Loucy (cell line): Measurements from ENCODE around the gene KBTBD12.

ENCODE experiments used
- H2AFZ ChIP-seq: fragments of 200-600 bp; sonication (generic); 2 replicates; pipeline ENCODE4 v1.6.0; 2016; ENCODE audit warnings: antibody characterized with exemption, mild to moderate bottlenecking, low read length, moderate library complexity
- H3F3A ChIP-seq: fragments of 200-600 bp; 2 replicates; pipeline ENCODE4 v1.6.0; 2016; ENCODE audit warnings: antibody characterized with exemption, low read depth, mild to moderate bottlenecking
- H3K27me3 ChIP-seq: fragments of 200-600 bp; sonication (generic); 2 replicates; pipeline ENCODE4 v1.6.1; 2014; ENCODE audit warnings: low read length, mild to moderate bottlenecking; ENCODE audit not compliant: insufficient read depth, poor library complexity, severe bottlenecking
- H3K36me3 ChIP-seq: fragments of 200-600 bp; sonication (generic); 2 replicates; pipeline ENCODE4 v1.6.1; 2016; ENCODE audit warnings: low read length; ENCODE audit not compliant: insufficient read depth
- H3K4me1 ChIP-seq: fragments of 200-600 bp; sonication (generic); 2 replicates; pipeline ENCODE4 v1.5.1; 2014; ENCODE audit warnings: low read length, mild to moderate bottlenecking; ENCODE audit not compliant: insufficient read depth, poor library complexity, severe bottlenecking
- H3K4me2 ChIP-seq: fragments of 200-600 bp; sonication (generic); 2 replicates; pipeline ENCODE4 v1.6.0; 2014; ENCODE audit warnings: antibody characterized with exemption, low read length, low read depth, mild to moderate bottlenecking; ENCODE audit not compliant: poor library complexity, severe bottlenecking
- H3K4me3 ChIP-seq: fragments of 200-600 bp; sonication (generic); 2 replicates; pipeline ENCODE4 v1.5.1; 2014; ENCODE audit warnings: low read length, mild to moderate bottlenecking, mixed read lengths; ENCODE audit not compliant: poor library complexity, severe bottlenecking
- H3K79me2 ChIP-seq: fragments of 200-600 bp; sonication (generic); 2 replicates; pipeline ENCODE4 v1.6.1; 2014; ENCODE audit warnings: low read length; ENCODE audit not compliant: insufficient read depth
- H3K9ac ChIP-seq: fragments of 200-600 bp; sonication (generic); 2 replicates; pipeline ENCODE4 v1.6.0; 2014; ENCODE audit warnings: mild to moderate bottlenecking, low read depth, low read length, moderate library complexity; ENCODE audit not compliant: poor library complexity, severe bottlenecking
- H3K9me2 ChIP-seq: fragments of 200-600 bp; sonication (generic); replicated peaks from 2 replicates; pipeline ENCODE4 v1.6.1; 2016; ENCODE audit warnings: low read depth, low read length, mixed read lengths
- H3K9me3 ChIP-seq: fragments of 200-600 bp; sonication (generic); 2 replicates; pipeline ENCODE4 v1.6.1; 2014; ENCODE audit warnings: mild to moderate bottlenecking, antibody characterized with exemption, low read length, low read depth; ENCODE audit not compliant: insufficient read depth
- H4K20me1 ChIP-seq: fragments of 200-600 bp; sonication (generic); 2 replicates; pipeline ENCODE4 v1.6.0; 2014; ENCODE audit warnings: antibody characterized with exemption, low read length, mild to moderate bottlenecking; ENCODE audit not compliant: insufficient read depth, poor library complexity, severe bottlenecking
- EZH2phosphoT487 ChIP-seq: fragments of 200-600 bp; IDR thresholded peaks from 2 replicates; pipeline ENCODE4 v1.6.1; 2018; ENCODE audit warnings: antibody characterized with exemption, mild to moderate bottlenecking, moderate library complexity, borderline replicate concordance
- TF ChIP-seq, protein P1 (sequence below): fragments of 200-600 bp; sonication (generic); conservative IDR thresholded peaks from 2 replicates; pipeline ENCODE4 v1.5.1; 2014; ENCODE audit warnings: mild to moderate bottlenecking, antibody characterized with exemption, low read length

Gene KBTBD12

DNA sequence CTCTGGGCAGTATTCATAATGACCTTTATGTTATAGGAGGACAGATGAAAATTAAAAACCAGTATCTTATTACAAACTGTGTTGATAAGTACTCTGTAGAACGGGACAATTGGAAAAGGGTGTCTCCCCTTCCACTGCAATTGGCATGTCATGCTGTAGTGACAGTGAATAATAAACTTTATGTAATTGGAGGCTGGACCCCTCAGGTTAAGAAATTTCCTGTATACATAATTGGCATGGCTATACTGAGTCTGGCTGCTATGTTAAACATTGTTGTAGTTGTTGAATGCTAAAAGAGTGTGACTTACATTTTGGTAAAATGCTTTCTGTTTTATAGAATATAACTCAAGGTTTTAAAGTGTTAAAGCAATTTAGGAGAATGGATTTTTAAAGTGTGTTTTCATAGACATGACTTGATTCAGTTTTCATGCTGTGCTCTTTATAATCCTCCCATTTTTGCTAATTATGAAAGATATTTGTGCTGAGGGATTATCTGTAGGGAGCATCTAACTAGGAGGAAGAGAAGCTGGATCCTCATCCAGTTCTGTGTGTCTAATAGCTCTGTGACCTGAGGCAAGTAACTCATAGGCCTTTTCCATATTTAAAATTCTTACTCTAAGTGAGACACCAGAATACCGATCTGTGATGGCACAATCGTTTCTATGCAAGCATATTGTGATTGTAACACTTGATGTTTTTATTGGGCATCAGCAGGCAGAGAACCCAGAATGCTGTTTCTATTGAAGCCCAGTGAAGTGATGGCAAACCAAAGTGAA is 13.0 kb downstream of the KBTBD12 start:
- H3F3A ChIP-seq, result no peaks in the 10 kb centered on the region
- no peaks in the 10 kb centered on the region for H3K9me3 ChIP-seq
- no peaks in the 10 kb centered on the region for H3K79me2 ChIP-seq
- no peak overlapping the region for H3K4me2 ChIP-seq
- no peaks in the 10 kb centered on the region for H3K9me2 ChIP-seq
- TF ChIP-seq EZH2phosphoT487, result no peak
- TF ChIP-seq, protein P1, sequence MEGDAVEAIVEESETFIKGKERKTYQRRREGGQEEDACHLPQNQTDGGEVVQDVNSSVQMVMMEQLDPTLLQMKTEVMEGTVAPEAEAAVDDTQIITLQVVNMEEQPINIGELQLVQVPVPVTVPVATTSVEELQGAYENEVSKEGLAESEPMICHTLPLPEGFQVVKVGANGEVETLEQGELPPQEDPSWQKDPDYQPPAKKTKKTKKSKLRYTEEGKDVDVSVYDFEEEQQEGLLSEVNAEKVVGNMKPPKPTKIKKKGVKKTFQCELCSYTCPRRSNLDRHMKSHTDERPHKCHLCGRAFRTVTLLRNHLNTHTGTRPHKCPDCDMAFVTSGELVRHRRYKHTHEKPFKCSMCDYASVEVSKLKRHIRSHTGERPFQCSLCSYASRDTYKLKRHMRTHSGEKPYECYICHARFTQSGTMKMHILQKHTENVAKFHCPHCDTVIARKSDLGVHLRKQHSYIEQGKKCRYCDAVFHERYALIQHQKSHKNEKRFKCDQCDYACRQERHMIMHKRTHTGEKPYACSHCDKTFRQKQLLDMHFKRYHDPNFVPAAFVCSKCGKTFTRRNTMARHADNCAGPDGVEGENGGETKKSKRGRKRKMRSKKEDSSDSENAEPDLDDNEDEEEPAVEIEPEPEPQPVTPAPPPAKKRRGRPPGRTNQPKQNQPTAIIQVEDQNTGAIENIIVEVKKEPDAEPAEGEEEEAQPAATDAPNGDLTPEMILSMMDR, result no peak
- H3K9ac ChIP-seq, result no peak overlapping the region
- no peak overlapping the region for H2AFZ ChIP-seq
- H3K27me3 ChIP-seq, result no peaks in the 10 kb centered on the region
- no peaks in the 10 kb centered on the region for H4K20me1 ChIP-seq
- H3K4me1 ChIP-seq, result peaks cover 17% of the 10 kb centered on the region
- H3K36me3 ChIP-seq, result no peaks in the 10 kb centered on the region
- H3K4me3 ChIP-seq, result no peak overlapping the region

DNA sequence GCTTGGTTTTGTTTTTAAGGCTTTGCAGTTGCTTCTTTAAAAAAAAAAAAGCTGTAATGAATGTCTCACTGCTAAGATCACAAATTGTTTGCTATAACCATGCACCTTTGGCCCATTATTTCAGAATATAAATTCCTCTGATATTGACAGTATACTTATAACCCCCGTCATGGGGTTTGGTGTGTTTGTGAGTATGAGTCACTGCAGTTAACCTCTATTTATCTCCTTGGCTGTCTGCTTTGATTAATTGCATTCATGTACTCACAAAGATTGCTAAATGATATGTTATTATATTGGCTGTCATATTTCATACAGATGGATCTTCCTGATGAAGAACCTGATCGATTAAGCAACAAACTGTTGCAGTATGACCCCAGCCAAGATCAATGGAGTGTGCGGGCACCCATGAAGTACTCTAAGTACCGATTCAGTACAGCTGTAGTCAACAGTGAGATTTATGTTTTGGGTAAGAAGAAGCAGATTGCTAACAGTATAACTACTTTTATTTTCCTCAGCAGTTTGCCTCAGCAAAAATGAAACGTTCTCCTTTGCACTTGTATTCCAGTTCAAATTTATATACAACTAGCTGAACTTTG is 14.9 kb downstream of the KBTBD12 start:
- no peaks in the 10 kb centered on the region for H4K20me1 ChIP-seq
- H3K36me3 ChIP-seq, result no peaks in the 10 kb centered on the region
- H3K9me2 ChIP-seq, result no peaks in the 10 kb centered on the region
- no peak overlapping the region for H3K9ac ChIP-seq
- no peaks in the 10 kb centered on the region for H3K27me3 ChIP-seq
- H3K9me3 ChIP-seq, result no peaks in the 10 kb centered on the region
- H3K4me1 ChIP-seq, result peaks cover 13% of the 10 kb centered on the region
- TF ChIP-seq EZH2phosphoT487, result no peak
- TF ChIP-seq, protein P1, result no peak
- H2AFZ ChIP-seq, result no peak overlapping the region
- no peaks in the 10 kb centered on the region for H3K79me2 ChIP-seq
- H3F3A ChIP-seq, result no peaks in the 10 kb centered on the region
- H3K4me2 ChIP-seq, result no peak overlapping the region
- H3K4me3 ChIP-seq, result no peak overlapping the region

DNA sequence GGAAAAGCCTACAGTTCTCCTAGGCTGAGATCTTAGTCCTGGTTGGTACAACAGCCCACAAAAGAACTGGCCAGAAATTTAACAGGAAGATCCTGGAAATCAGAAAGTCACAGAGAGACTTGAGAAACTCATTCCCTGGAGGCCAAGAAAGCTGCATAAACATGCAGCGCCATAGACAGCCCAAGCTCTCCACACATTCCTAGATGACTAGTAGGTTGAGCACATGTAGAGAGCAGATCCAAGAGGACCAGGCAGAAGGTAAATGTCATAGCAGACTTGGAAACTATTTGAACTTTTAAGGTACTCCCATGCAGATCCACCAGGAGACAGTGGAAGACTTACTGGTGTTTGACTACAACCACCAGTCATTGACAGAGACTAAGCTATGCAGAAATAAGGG is 18.4 kb downstream of the KBTBD12 start:
- no peak overlapping the region for H3K9ac ChIP-seq
- H4K20me1 ChIP-seq, result no peaks in the 10 kb centered on the region
- no peaks in the 10 kb centered on the region for H3K79me2 ChIP-seq
- H3K9me3 ChIP-seq, result no peaks in the 10 kb centered on the region
- no peaks in the 10 kb centered on the region for H3F3A ChIP-seq
- no peaks in the 10 kb centered on the region for H3K27me3 ChIP-seq
- no peak overlapping the region for H2AFZ ChIP-seq
- H3K4me3 ChIP-seq, result no peak overlapping the region
- TF ChIP-seq EZH2phosphoT487, result no peak
- TF ChIP-seq, protein P1, result no peak
- H3K36me3 ChIP-seq, result no peaks in the 10 kb centered on the region
- H3K9me2 ChIP-seq, result no peaks in the 10 kb centered on the region
- H3K4me2 ChIP-seq, result no peak overlapping the region
- no peaks in the 10 kb centered on the region for H3K4me1 ChIP-seq
